GM21515 (cell line): Measurements from ENCODE around the gene PKD2L1.

ENCODE experiments used
- ATAC-seq: cut with Tn5 transposase; IDR thresholded peaks from one replicate; pipeline ENCODE4 v1.9.1; 2021; ENCODE audit not compliant: unreplicated experiment

Gene PKD2L1

GRCh38 chr10:100356067-100357017 lies 26.3 kb upstream of the PKD2L1 start:
- ATAC-seq, result no peak

GRCh38 chr10:100355086-100355485 lies 25.1 kb upstream of the PKD2L1 start:
- ATAC-seq, result no peak

GRCh38 chr10:100353770-100354485 lies 23.9 kb upstream of the PKD2L1 start:
- no peak for ATAC-seq

- ATAC-seq, result no peak
Measured at GRCh38 chr10:100350914-100351485, 21.0 kb upstream of the PKD2L1 start.

- ATAC-seq, result no peak
Measured at GRCh38 chr10:100349672-100350071, 19.6 kb upstream of the PKD2L1 start.

GRCh38 chr10:100349087-100349486 lies 19.1 kb upstream of the PKD2L1 start:
- no peak for ATAC-seq

GRCh38 chr10:100348389-100348927 lies 18.4 kb upstream of the PKD2L1 start:
- no peak for ATAC-seq

GRCh38 chr10:100347568-100348195 lies 17.7 kb upstream of the PKD2L1 start:
- peak; percentile 3 for ATAC-seq

GRCh38 chr10:100346765-100347567 lies 16.9 kb upstream of the PKD2L1 start, which contains the start of gene SCD:
Gene SCD (plus strand): TSS chr10:100347233. CDS start chr10:100347505, 272 bp downstream.
- peak; percentile 90 for ATAC-seq

GRCh38 chr10:100346351-100346764 lies 16.3 kb upstream of the PKD2L1 start:
- ATAC-seq, result peak; percentile 41

- no peak for ATAC-seq
Measured at GRCh38 chr10:100345570-100346330, 15.7 kb upstream of the PKD2L1 start.

GRCh38 chr10:100344241-100344788 lies 14.3 kb upstream of the PKD2L1 start:
- ATAC-seq, result no peak

GRCh38 chr10:100342627-100342972 lies 12.6 kb upstream of the PKD2L1 start:
- ATAC-seq, result no peak

GRCh38 chr10:100341953-100342626 lies 12.1 kb upstream of the PKD2L1 start:
- ATAC-seq, result no peak

GRCh38 chr10:100340948-100341847 lies 11.2 kb upstream of the PKD2L1 start:
- no peak for ATAC-seq

- ATAC-seq, result peak; percentile 56
Measured at GRCh38 chr10:100339236-100339635, 9.2 kb upstream of the PKD2L1 start.

- ATAC-seq, result no peak
Measured at GRCh38 chr10:100338434-100339036, 8.5 kb upstream of the PKD2L1 start.
